Activated T-helper 1 cell treated with anti-CD3 and anti-CD28 coated beads, Interleukin-12 subunit alpha, Interleukin-12 subunit beta, Interleukin-2, Interleukin-4 antibody, amounts not matched to agents 30 ng/mL and 10 ng/mL and 1 ng/mL, durations not matched to agents 14 hours and 24 hours and 36 hours (primary cell): Measurements from ENCODE around the gene RAPGEF2. TPM values are rescaled to one million over a fixed set of nuclear protein-coding genes. Genes with fewer than 3 reads are reported as not detected.
"Not testable (repeated sequence)": the region's sequence is repeated elsewhere in the genome, so short reads cannot be mapped to it uniquely, and the experiment has no call there.

ENCODE experiments used
- DNase-seq: peaks from one replicate; pipeline ENCODE4 v3.0.0; 2021; ENCODE audit warnings: low spot score
- H3K27ac Mint-ChIP-seq: one replicate; pipeline ENCODE4 v1.8.0; 2021; ENCODE audit warnings: mild to moderate bottlenecking, mixed read lengths
- H3K27me3 Mint-ChIP-seq: one replicate; pipeline ENCODE4 v1.8.0; 2022; ENCODE audit warnings: mild to moderate bottlenecking, moderate library complexity, mixed read lengths; ENCODE audit not compliant: insufficient read depth
- H3K36me3 Mint-ChIP-seq: one replicate; pipeline ENCODE4 v1.8.0; 2021; ENCODE audit warnings: low read depth, mixed read lengths
- H3K4me1 Mint-ChIP-seq: one replicate; pipeline ENCODE4 v1.8.0; 2021; ENCODE audit warnings: low read depth, mixed read lengths
- H3K4me3 Mint-ChIP-seq: one replicate; pipeline ENCODE4 v1.8.0; 2021; ENCODE audit warnings: mild to moderate bottlenecking, moderate library complexity, mixed read lengths
- H3K9me3 Mint-ChIP-seq: one replicate; pipeline ENCODE4 v1.8.0; 2021; ENCODE audit warnings: mixed read lengths
- intact Hi-C: fragments of 100-400 bp; cut with micrococcal nuclease; formaldehyde crosslinking; loops from one replicate; pipeline ENCODE4 v1.15.1; 2024
- total RNA-seq: library from RNA; stranded (reverse); gene quantifications from 2 replicates; pipeline ENCODE4 v1.2.3, GENCODE V29; 2022

RAPGEF2 gene
- total RNA-seq, 1 donor from 2014 or later, result 27.5 TPM

DNA sequence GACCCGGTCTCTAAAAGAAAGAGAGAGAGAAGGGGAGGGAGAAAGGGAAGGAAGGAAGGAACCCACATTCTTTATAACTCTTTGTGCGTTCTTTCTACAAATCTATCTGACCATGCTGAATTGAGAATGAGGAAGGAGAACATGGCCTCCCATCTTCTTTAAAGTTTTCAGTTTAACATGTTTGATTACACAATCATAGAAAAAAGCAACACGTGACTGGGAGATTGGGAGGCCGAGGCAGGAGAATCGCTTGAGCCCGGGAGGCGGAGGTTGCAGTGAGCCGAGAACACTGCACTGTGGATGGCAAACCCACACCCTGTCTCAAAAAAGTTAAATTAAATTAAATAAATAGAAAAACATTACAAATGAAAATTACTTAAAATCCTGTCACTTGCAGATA is 254.5 kb downstream of the RAPGEF2 start:
- Mint-ChIP-seq H3K9me3 (no peaks in the 10 kb centered on the region), H3K27me3 (no peaks in the 10 kb centered on the region), H3K4me3 (no peak overlapping the region), H3K27ac (no peak overlapping the region), H3K4me1 (no peaks in the 10 kb centered on the region), H3K36me3 (peaks cover 35% of the 10 kb centered on the region)
- DNase-seq, result no peak
- intact Hi-C loops, result no loop called here

DNA sequence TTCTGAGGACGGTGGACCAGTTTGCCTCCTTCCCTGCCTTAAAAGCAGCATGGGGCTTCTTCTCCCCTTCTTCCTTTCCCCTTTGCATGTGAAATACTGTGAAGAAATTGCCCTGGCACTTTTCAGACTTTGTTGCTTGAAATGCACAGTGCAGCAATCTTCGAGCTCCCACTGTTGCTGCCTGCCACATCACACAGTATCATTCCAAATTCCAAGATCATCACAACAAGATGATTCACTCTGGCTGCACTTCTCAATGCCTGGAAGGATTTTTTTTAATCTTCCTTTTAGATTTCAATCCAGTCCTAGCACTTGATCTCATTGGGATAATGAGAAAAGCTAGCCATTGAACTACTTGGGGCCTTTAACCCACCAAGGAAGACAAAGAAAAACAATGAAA is 255.3 kb downstream of the RAPGEF2 start:
- no peaks in the 10 kb centered on the region for H3K4me1 Mint-ChIP-seq
- no peak overlapping the region for H3K4me3 Mint-ChIP-seq
- DNase-seq, result no peak
- intact Hi-C loops, result no loop called here
- H3K27ac Mint-ChIP-seq, result no peak overlapping the region
- H3K9me3 Mint-ChIP-seq, result no peaks in the 10 kb centered on the region
- peaks cover 33% of the 10 kb centered on the region for H3K36me3 Mint-ChIP-seq
- H3K27me3 Mint-ChIP-seq, result no peaks in the 10 kb centered on the region

DNA sequence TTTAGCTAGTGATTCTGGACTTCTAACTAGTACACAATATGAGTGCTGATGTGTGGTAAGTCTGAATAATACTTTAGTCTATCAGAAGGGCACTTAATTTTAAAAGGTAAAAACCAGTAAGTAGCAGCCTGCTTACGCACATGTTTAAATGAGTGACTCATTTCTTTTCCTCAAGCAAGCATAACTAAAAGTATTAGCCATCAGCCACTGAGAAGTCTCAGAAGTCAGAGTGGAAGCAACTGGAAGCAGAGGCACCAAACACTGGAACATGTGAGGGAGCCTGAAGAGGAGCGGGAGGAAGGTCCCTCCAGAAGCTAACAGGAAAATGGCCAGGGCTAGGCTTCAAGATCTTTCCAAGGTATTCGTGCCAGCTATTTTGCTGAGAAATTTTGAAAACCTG is 257.7 kb downstream of the RAPGEF2 start:
- Mint-ChIP-seq H3K27me3 (peaks cover 1% of the 10 kb centered on the region), H3K36me3 (peaks cover 25% of the 10 kb centered on the region), H3K4me3 (no peak overlapping the region), H3K27ac (no peak overlapping the region), H3K4me1 (no peaks in the 10 kb centered on the region), H3K9me3 (no peaks in the 10 kb centered on the region)
- intact Hi-C loops, result no loop called here
- DNase-seq, result no peak

DNA sequence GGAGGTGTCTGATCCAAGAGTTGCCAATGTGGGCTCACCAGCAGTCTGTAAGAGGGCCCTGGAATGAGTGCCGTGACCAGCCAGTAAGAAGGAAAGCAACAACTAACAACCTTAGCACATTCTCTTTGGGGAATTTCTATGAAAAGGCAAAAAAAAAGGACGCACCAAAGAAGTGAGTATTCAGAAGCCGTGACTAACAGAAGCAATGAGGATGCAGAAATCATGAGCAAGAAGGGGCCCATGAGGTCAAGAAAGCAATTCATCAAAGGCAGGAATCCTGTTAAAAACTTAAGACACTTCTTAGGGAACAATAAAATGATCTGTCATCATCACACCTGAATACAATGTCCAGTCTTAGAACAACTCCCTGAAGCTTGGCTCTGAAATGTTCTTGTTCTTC is 260.5 kb downstream of the RAPGEF2 start:
- Mint-ChIP-seq H3K4me1 (peaks cover 5% of the 10 kb centered on the region), H3K36me3 (peaks cover 11% of the 10 kb centered on the region), H3K4me3 (no peak overlapping the region), H3K9me3 (no peaks in the 10 kb centered on the region), H3K27me3 (peaks cover 6% of the 10 kb centered on the region), H3K27ac (no peak overlapping the region)
- DNase-seq, result no peak
- intact Hi-C loops, result no loop called here

DNA sequence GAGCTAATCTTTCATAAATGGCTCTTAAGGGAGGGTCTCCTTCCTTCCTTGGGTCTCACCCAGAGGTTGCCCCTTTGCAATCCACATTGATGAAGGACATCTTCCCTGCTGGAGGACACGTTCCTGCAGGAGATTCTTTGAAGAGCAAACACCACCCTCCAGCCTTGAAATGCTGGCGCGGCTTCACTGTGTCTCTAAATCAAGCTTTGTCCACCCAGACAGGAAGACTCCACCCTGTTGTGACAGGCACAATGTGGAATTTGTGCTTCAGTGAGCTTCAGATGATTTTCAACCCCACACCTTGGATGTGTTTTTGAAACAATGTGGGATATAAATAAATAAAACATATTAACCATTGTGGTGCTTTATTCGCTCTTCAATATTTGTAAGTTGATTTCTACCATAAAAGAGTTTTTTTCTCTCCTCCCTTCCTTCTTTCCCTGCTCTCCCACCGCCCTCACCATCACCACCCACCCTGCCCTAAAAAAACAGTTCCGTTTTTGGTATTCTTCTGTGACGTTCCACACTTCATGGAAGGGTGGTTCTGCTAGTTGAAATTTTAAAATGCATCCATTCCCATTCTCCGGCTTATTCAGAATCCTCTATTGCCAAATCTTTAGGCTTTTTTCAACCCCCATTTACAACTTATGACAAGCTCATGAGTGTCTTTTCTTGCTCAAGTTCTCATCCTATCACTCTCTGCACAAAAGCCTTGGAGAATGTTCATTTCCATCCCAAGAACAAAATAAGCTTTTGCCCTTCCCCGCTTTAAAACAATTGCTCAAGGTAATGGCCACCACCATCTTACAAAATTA is 264.3 kb downstream of the RAPGEF2 start:
- no peak for DNase-seq
- no peaks in the 10 kb centered on the region for H3K9me3 Mint-ChIP-seq
- H3K27ac Mint-ChIP-seq, result no peak overlapping the region
- H3K4me1 Mint-ChIP-seq, result peaks cover 5% of the 10 kb centered on the region
- intact Hi-C loops, result no loop called here
- peaks cover 2% of the 10 kb centered on the region for H3K36me3 Mint-ChIP-seq
- peaks cover 10% of the 10 kb centered on the region for H3K27me3 Mint-ChIP-seq
- no peak overlapping the region for H3K4me3 Mint-ChIP-seq

DNA sequence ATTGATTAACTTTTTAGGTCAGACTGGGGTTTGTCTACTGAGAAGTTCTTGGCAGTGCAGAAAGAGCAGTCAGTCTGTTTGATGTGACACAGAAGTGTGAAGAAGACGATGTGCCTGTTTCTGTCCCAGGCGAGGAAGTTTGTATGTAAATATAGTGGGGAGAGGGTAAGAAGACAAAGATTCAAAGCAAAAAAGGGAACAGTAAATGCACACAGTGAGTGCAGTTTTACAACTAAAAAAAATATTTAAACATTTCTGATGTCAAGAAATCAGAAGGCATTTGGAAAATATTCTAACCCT is 264.9 kb downstream of the RAPGEF2 start:
- peaks cover 5% of the 10 kb centered on the region for H3K4me1 Mint-ChIP-seq
- H3K36me3 Mint-ChIP-seq, result peaks cover 2% of the 10 kb centered on the region

DNA sequence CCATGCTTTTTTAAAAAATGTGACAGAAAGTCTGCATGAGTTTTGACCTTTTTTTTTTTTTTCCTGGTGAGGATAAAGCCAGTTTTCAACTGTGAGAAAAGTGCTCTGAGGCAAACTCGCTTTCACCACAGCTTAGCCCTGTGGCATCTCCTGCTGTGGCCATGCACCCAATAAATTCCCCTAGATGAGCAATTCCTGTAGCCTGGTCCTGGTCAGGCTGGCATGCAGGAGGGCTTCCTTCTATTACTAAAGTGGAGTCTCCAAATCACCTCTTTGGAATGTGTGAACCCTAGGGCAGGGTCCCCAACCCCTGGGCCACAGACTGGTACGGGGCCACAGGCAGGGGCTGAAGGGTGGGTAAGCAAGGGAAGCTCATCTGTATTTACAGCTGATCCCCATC is 265.4 kb downstream of the RAPGEF2 start:
- Mint-ChIP-seq H3K4me1 (peaks cover 5% of the 10 kb centered on the region), H3K4me3 (no peak overlapping the region), H3K27me3 (peaks cover 12% of the 10 kb centered on the region), H3K27ac (no peak overlapping the region), H3K36me3 (no peaks in the 10 kb centered on the region), H3K9me3 (no peaks in the 10 kb centered on the region)
- no peak for DNase-seq
- intact Hi-C loops, result no loop called here

More for the DNA sequence above, 264.9 kb downstream of the RAPGEF2 start:
- H3K4me3 Mint-ChIP-seq, result no peak overlapping the region
- no peaks in the 10 kb centered on the region for H3K9me3 Mint-ChIP-seq
- no peak for DNase-seq
- no peak overlapping the region for H3K27ac Mint-ChIP-seq
- peaks cover 12% of the 10 kb centered on the region for H3K27me3 Mint-ChIP-seq
- intact Hi-C loops, result no loop called here

DNA sequence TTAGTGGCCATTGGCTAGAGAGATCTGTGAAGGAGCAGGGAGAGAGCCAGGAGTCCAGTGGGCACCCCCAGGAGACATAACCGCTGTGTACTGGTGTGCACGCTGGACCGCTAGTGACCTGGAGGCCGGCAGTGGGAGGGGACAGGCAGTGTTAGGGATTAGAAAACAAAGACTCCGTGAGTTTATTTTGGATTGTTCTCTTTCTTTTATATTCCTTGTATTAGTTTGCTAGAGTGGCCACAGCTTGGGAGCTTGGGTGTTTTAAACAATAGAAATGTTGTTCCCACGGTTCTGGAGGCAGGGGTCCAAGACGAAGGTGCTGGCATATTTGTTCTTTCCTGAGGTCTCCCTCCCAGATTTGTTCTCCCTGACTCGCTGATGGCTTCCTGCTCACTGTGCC is 266.4 kb downstream of the RAPGEF2 start:
- no peak for DNase-seq
- no peaks in the 10 kb centered on the region for H3K9me3 Mint-ChIP-seq
- intact Hi-C loops, result no loop called here
- H3K27ac Mint-ChIP-seq, result no peak overlapping the region
- peaks cover 5% of the 10 kb centered on the region for H3K4me1 Mint-ChIP-seq
- H3K4me3 Mint-ChIP-seq, result no peak overlapping the region
- H3K27me3 Mint-ChIP-seq, result peaks cover 12% of the 10 kb centered on the region
- H3K36me3 Mint-ChIP-seq, result no peaks in the 10 kb centered on the region

DNA sequence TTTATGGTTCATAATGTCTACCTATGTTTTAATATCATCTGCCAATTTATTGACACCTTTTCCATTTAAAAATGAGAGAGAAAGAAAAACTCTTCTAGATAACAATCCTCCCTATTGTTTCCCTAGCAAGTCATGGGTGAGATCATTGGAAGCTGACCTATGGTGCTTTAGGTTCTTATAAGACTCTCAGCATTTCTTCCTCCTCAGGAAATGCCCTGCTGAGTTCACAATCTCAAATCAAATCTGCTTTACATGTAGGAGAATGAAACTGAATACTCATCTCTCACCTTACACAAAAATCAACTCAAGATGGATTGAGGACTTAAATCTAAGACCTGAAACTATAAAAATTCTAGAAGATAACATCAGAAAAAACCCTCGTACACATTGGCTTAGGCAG is 267.4 kb downstream of the RAPGEF2 start:
- no peak for DNase-seq
- intact Hi-C loops, result no loop called here
- H3K4me1 Mint-ChIP-seq, result peaks cover 5% of the 10 kb centered on the region
- H3K27ac Mint-ChIP-seq, result no peak overlapping the region
- peaks cover 11% of the 10 kb centered on the region for H3K27me3 Mint-ChIP-seq
- H3K9me3 Mint-ChIP-seq, result no peaks in the 10 kb centered on the region
- H3K36me3 Mint-ChIP-seq, result no peaks in the 10 kb centered on the region
- no peak overlapping the region for H3K4me3 Mint-ChIP-seq

DNA sequence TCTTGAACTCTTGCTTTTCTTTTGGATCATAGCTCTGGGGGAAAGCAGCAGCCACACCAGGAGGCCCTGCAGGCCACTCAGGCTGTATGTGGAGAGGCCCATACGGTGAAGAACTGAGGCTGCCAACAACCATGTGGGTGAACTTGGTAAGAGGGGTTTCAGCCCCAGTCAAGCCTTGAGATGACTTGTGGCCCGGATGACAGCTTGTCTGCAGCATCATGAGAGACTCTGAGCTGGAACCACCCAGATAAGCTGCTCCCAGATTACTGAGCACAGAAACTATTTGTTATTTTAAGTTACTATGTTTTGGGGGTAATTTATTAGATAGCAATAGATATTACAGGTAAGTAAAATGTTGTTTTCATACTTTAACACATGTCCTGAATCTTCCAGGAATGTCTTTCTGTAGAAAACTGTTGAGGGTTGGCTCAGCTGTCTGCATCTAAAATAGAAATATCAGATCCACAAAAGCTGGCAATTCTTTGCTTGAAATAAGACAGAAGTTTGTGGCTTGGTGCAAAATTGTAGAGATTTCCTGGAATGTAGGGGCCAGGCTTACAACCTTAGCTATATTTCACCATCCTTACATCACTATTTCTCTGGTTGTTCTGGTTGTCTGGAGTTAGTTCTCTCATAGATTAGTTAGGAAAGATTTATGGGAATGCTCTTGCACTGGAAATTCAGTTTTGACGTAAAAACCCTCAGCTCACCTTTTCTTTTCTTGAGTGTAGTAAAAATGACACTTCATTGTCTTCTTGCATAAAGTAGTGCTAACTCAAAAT is 272.1 kb downstream of the RAPGEF2 start:
- H3K4me1 Mint-ChIP-seq, result no peaks in the 10 kb centered on the region
- H3K27ac Mint-ChIP-seq, result no peak overlapping the region
- peaks cover 4% of the 10 kb centered on the region for H3K27me3 Mint-ChIP-seq
- intact Hi-C loops, result no loop called here
- no peak overlapping the region for H3K4me3 Mint-ChIP-seq
- DNase-seq, result no peak
- H3K36me3 Mint-ChIP-seq, result no peaks in the 10 kb centered on the region
- H3K9me3 Mint-ChIP-seq, result no peaks in the 10 kb centered on the region

DNA sequence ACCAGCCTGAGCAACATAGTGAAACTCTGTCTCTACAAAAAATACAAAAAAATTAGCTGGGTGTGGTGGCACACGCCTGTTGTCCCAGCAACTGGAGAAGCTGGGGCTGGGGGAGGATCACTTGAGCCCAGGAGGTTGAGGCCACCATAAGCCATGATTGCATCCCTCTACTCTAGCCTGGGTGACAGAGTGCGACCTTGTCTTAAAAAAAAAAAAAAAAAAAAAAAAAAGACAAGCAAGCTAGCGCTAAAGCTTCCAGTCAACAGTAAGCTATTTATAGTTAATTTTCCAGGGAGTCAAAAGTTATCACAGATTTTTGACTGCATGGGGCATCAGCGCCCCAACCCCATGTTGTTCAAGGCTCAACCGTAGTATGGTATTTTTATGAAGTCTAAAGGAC is 273.4 kb downstream of the RAPGEF2 start:
- Mint-ChIP-seq H3K36me3 (no peaks in the 10 kb centered on the region), H3K4me3 (no peak overlapping the region), H3K9me3 (no peaks in the 10 kb centered on the region), H3K4me1 (no peaks in the 10 kb centered on the region), H3K27me3 (peaks cover 4% of the 10 kb centered on the region), H3K27ac (no peak overlapping the region)
- intact Hi-C loops, result no loop called here
- no peak for DNase-seq

DNA sequence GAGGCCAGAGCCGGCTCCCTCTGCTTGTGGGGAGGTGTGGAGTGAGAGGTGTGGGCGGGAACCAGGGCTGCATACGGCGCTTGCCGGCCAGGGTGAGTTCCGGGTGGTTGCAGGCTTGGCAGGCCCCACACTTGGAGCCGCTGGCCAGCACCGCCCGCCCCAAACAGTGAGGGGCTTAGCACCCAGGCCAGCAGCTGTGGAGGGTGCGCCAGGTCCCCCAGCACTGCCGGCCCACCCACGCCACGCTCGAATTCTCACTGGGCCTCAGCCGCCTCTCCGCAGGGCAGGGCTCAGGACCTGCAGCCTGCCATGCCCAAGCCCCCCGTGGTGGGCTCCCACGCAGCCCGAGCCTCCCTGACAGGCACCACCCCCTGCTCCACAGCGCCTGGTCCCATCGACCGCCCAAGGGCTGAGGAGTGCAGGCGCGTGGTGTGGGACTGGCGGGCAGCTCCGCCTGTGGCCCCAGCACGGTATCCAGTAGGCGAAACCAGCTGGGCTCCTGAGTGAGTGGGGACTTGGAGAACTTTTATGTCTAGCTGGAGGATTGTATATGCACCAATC is 275.3 kb downstream of the RAPGEF2 start:
- no peak for DNase-seq
- Mint-ChIP-seq H3K27ac (no peak overlapping the region), H3K36me3 (no peaks in the 10 kb centered on the region), H3K4me3 (no peak overlapping the region), H3K27me3 (peaks cover 2% of the 10 kb centered on the region), H3K4me1 (no peaks in the 10 kb centered on the region), H3K9me3 (no peaks in the 10 kb centered on the region)
- intact Hi-C loops, result no loop called here

DNA sequence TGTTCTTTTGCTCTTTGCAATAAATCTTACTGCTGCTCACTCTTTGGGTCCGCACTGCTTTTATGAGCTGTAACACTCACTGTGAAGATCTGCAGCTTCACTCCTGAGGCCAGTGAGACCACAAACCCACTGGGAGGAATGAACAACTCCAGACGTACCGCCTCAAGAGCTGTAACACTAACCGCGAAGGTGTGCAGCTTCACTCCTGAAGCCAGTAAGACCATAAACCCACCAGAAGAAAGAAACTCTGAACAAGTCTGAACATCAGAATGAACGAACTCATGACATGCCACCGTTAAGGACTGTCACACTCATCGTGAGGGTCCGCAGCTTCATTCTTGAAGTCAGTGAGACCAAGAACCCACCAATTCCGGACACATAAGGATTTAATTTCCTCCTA is 276.2 kb downstream of the RAPGEF2 start:
- H3K27ac Mint-ChIP-seq, intact Hi-C loops, H3K4me1 Mint-ChIP-seq, H3K27me3 Mint-ChIP-seq, H3K36me3 Mint-ChIP-seq, H3K4me3 Mint-ChIP-seq, DNase-seq, H3K9me3 Mint-ChIP-seq: not testable (repeated sequence)
